Chondrocyte (in vitro differentiated cells): ENCODE data around the gene TESPA1. TPM values are rescaled to one million over a fixed set of nuclear protein-coding genes. Genes with fewer than 3 reads are reported as not detected.

Experiments used
- DNase-seq: peaks from one replicate; pipeline ENCODE4 v3.0.0; 2021; ENCODE audit warnings: mixed read lengths, low spot score
- H3K27ac Mint-ChIP-seq: one replicate; pipeline ENCODE4 v1.8.0; 2021; ENCODE audit warnings: mild to moderate bottlenecking, moderate library complexity, mixed read lengths; ENCODE audit not compliant: unreplicated experiment
- H3K27me3 Mint-ChIP-seq: 2 replicates; pipeline ENCODE4 v1.8.0; 2021; ENCODE audit warnings: low read depth, mixed read lengths
- H3K36me3 Mint-ChIP-seq: 2 replicates; pipeline ENCODE4 v1.8.0; 2021; ENCODE audit warnings: low read depth, mixed read lengths
- H3K4me1 Mint-ChIP-seq: 2 replicates; pipeline ENCODE4 v1.8.0; 2021; ENCODE audit warnings: low read depth, mild to moderate bottlenecking, mixed read lengths
- H3K4me3 Mint-ChIP-seq: one replicate; pipeline ENCODE4 v1.8.0; 2021; ENCODE audit warnings: mild to moderate bottlenecking, moderate library complexity, mixed read lengths; ENCODE audit not compliant: unreplicated experiment
- H3K9me3 Mint-ChIP-seq: 2 replicates; pipeline ENCODE4 v1.8.0; 2021; ENCODE audit warnings: low read depth, mixed read lengths
- total RNA-seq: library from RNA; stranded (reverse); gene quantifications from 3 replicates; pipeline ENCODE4 v1.2.1, GENCODE V29; 2021
- TF ChIP-seq, protein P1 (sequence below): fragments of 200-600 bp; sonication (generic); IDR thresholded peaks from 2 replicates; pipeline ENCODE4 v1.5.0; 2021; ENCODE audit warnings: antibody characterized with exemption, mild to moderate bottlenecking, moderate library complexity

Gene TESPA1
- total RNA-seq, 1 donor from 2014 or later = not detected

DNA sequence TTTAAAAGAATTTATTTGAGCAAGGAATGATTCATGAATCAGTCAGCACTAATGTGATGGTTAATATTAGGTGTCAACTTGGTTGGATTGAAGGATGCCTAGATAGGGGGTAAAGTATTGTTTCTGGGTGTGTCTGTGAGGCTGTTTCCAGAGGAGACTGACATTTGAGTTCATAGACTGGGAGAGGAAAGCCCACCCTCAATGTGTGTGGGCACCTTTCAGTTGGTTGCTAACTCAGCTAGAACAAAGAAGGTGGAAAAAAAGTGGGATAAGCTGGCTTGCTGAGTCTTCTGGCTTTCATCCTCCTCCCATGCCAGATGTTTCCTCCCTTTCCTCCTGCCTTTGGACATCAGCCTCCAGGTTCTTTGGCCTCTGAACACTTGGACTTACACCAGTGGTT, 47.2 kb downstream of the TESPA1 start:
- H3K27me3 Mint-ChIP-seq = peaks cover 4% of the 10 kb centered on the region
- no peaks in the 10 kb centered on the region for H3K36me3 Mint-ChIP-seq
- peaks cover 4% of the 10 kb centered on the region for H3K9me3 Mint-ChIP-seq

GRCh38 chr12:54936736-54937135, 47.8 kb downstream of the TESPA1 start:
- TF ChIP-seq, protein P1, sequence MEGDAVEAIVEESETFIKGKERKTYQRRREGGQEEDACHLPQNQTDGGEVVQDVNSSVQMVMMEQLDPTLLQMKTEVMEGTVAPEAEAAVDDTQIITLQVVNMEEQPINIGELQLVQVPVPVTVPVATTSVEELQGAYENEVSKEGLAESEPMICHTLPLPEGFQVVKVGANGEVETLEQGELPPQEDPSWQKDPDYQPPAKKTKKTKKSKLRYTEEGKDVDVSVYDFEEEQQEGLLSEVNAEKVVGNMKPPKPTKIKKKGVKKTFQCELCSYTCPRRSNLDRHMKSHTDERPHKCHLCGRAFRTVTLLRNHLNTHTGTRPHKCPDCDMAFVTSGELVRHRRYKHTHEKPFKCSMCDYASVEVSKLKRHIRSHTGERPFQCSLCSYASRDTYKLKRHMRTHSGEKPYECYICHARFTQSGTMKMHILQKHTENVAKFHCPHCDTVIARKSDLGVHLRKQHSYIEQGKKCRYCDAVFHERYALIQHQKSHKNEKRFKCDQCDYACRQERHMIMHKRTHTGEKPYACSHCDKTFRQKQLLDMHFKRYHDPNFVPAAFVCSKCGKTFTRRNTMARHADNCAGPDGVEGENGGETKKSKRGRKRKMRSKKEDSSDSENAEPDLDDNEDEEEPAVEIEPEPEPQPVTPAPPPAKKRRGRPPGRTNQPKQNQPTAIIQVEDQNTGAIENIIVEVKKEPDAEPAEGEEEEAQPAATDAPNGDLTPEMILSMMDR = no peak
- Mint-ChIP-seq H3K27ac (no peak overlapping the region), H3K9me3 (peaks cover 9% of the 10 kb centered on the region), H3K4me3 (no peak overlapping the region), H3K36me3 (no peaks in the 10 kb centered on the region), H3K4me1 (peaks cover 6% of the 10 kb centered on the region), H3K27me3 (peaks cover 4% of the 10 kb centered on the region)
- no peak for DNase-seq

More for the DNA sequence above, 47.2 kb downstream of the TESPA1 start:
- TF ChIP-seq, protein P1 = no peak
- Mint-ChIP-seq H3K4me1 (peaks cover 6% of the 10 kb centered on the region), H3K4me3 (no peak overlapping the region), H3K27ac (no peak overlapping the region)
- no peak for DNase-seq

DNA sequence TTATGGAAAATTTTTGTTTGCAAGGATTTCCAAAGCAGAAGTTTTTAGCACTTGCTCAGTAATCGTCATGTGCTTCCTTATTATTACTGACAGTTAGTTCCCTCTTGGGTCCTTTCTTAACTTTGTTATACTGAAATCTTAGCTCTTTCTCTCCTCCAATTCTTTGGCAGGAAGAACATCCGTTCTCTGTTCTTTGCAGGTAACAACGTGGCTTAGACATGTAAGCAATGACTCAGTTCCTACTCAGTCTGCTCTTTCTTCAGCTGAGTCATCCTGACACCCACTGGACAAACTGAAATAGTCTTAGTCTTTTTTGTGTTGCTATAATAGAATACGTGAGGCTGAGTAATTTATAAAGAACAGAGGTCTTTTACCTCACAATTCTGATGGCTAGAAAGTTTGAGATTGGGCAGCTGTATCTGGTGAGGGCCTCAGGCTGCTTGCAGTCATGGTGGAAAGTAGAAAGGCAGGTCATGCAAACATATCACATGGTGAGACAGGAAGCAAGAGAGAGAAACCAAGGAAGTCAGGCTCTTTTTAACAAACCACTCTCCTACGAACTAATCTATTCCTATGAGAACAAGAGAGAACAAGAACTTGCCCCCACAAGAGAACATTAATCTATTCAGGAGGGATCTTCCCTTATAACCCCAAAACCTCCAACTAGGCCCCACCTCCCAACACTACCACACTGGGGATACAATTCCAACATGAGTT, 49.2 kb downstream of the TESPA1 start:
- TF ChIP-seq, protein P1 = peak; percentile 29
- Mint-ChIP-seq H3K4me3 (no peak overlapping the region), H3K36me3 (peaks cover 3% of the 10 kb centered on the region), H3K4me1 (peaks cover 6% of the 10 kb centered on the region), H3K27ac (peak overlapping the region; percentile 46), H3K27me3 (no peaks in the 10 kb centered on the region), H3K9me3 (peaks cover 22% of the 10 kb centered on the region)
- no peak for DNase-seq

DNA sequence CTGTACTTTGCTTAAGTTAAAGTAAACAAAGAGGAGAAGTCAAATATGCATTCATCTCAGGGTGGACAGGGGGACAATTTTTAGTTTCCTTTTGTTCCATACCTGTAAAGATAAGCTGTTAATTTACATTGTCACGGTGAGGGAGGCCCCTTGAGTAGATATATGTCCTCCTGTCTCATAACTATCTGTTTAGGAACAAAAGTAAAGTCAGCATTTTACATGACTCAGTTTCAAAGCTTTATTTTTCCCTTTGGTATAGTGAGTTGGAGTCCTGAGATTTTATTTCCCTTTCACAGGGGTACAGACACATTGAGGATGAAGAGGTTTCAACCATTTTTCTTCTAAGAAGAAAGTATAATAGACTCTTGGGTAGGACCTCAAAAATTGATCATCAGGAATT, 50.1 kb downstream of the TESPA1 start:
- TF ChIP-seq, protein P1 = no peak
- DNase-seq = no peak
- Mint-ChIP-seq H3K27me3 (no peaks in the 10 kb centered on the region), H3K4me3 (no peak overlapping the region), H3K27ac (no peak overlapping the region), H3K9me3 (peaks cover 28% of the 10 kb centered on the region), H3K36me3 (peaks cover 3% of the 10 kb centered on the region), H3K4me1 (peaks cover 6% of the 10 kb centered on the region)

GRCh38 chr12:54933376-54933775, 51.2 kb downstream of the TESPA1 start:
- Mint-ChIP-seq H3K4me3 (no peak overlapping the region), H3K27ac (no peak overlapping the region), H3K36me3 (peaks cover 3% of the 10 kb centered on the region), H3K27me3 (no peaks in the 10 kb centered on the region), H3K9me3 (peaks cover 31% of the 10 kb centered on the region), H3K4me1 (peaks cover 6% of the 10 kb centered on the region)
- TF ChIP-seq, protein P1 = no peak
- DNase-seq = no peak
